Omental fat pad (tissue), 4 donors: ENCODE results near the gene CAMSAP2. TPM values are rescaled to one million over a fixed set of nuclear protein-coding genes. Genes with fewer than 3 reads are reported as not detected.

Experiments
- ATAC-seq: fragments of 150-250 bp; one replicate; pipeline ENCODE4 v1.9.1; 2016; ENCODE audit warnings: mild to moderate bottlenecking, moderate library complexity; ENCODE audit not compliant: low FRiP score
- DNase-seq: peaks from one replicate; pipeline ENCODE4 v3.0.0-alpha.2; 2019; ENCODE audit warnings: low spot score
- CTCF ChIP-seq, 3 donors: fragments of 450-650 bp; IDR thresholded peaks; one replicate each; pipeline ENCODE4 v1.5.1; 2016 to 2017; ENCODE audit warnings: antibody characterized with exemption in 3 of 3, mild to moderate bottlenecking in 3 of 3, moderate library complexity in 2 of 3
- total RNA-seq, 4 donors: library from RNA; depleted of rRNA; stranded (reverse); fragments of >200 nt; gene quantifications; one replicate each; pipeline ENCODE4 v1.1.0, GENCODE V29; 2016

Gene CAMSAP2
- total RNA-seq, 4 donors from 2014 or later = 37.2 to 65.2 (median 44.5) TPM

GRCh38 chr1:200901350-200901749, 162.7 kb downstream of the CAMSAP2 start:
- DNase-seq (no peak), ATAC-seq (no peak)
- no peak for TF ChIP-seq CTCF (IDR thresholded peaks at IDR 0.05)

- TF ChIP-seq CTCF (IDR thresholded peaks at IDR 0.05) = no peak
These were observed 163.2 kb downstream of the CAMSAP2 start for GRCh38 chr1:200901796-200902444.

GRCh38 chr1:200903793-200904192, 165.1 kb downstream of the CAMSAP2 start:
- ATAC-seq = no peak
- no peak for TF ChIP-seq CTCF (IDR thresholded peaks at IDR 0.05)
- DNase-seq = no peak

More at GRCh38 chr1:200901796-200902444, 163.2 kb downstream of the CAMSAP2 start:
- ATAC-seq (no peak), DNase-seq (no peak)

GRCh38 chr1:200904772-200905171, 166.1 kb downstream of the CAMSAP2 start:
- DNase-seq (no peak), ATAC-seq (no peak)
- no peak for TF ChIP-seq CTCF (IDR thresholded peaks at IDR 0.05)

- TF ChIP-seq CTCF (IDR thresholded peaks at IDR 0.05) = no peak
- ATAC-seq (no peak), DNase-seq (no peak)
These were observed 166.8 kb downstream of the CAMSAP2 start for GRCh38 chr1:200905411-200906052.

- ATAC-seq = no peak
- TF ChIP-seq CTCF (IDR thresholded peaks at IDR 0.05) = no peak
These were observed 167.8 kb downstream of the CAMSAP2 start for GRCh38 chr1:200906491-200906890.

GRCh38 chr1:200907611-200908097, 169.0 kb downstream of the CAMSAP2 start:
- ATAC-seq (no peak), DNase-seq (no peak)
- TF ChIP-seq CTCF (IDR thresholded peaks at IDR 0.05) = no peak

More at GRCh38 chr1:200906491-200906890, 167.8 kb downstream of the CAMSAP2 start:
- no peak for DNase-seq
